Erythroblast (primary cell): Measurements from ENCODE around the gene PLA2G2A.

Source experiments
- GATA1 ChIP-seq: IDR thresholded peaks from 2 replicates; pipeline ENCODE4 v1.6.1; 2011; ENCODE audit warnings: low read depth, mild to moderate bottlenecking, control low read depth, low read length, moderate library complexity
- POLR2A ChIP-seq: IDR thresholded peaks from 2 replicates; pipeline ENCODE4 v1.6.1; 2011; ENCODE audit warnings: mild to moderate bottlenecking, low read length

GRCh38 chr1:19988267-19989006 lies 9.0 kb upstream of the PLA2G2A start:
- TF ChIP-seq POLR2A: no peak
- TF ChIP-seq GATA1: no peak
